HG02798 (cell line): ENCODE results near the gene INVS.
"Not testable (repeated sequence)": the region's sequence is repeated elsewhere in the genome, so short reads cannot be mapped to it uniquely, and the experiment has no call there.

ENCODE experiments used
- ATAC-seq: cut with Tn5 transposase; IDR thresholded peaks from one replicate; pipeline ENCODE4 v1.9.1; 2021; ENCODE audit warnings: mild to moderate bottlenecking; ENCODE audit not compliant: unreplicated experiment, poor library complexity

INVS gene, protein sequence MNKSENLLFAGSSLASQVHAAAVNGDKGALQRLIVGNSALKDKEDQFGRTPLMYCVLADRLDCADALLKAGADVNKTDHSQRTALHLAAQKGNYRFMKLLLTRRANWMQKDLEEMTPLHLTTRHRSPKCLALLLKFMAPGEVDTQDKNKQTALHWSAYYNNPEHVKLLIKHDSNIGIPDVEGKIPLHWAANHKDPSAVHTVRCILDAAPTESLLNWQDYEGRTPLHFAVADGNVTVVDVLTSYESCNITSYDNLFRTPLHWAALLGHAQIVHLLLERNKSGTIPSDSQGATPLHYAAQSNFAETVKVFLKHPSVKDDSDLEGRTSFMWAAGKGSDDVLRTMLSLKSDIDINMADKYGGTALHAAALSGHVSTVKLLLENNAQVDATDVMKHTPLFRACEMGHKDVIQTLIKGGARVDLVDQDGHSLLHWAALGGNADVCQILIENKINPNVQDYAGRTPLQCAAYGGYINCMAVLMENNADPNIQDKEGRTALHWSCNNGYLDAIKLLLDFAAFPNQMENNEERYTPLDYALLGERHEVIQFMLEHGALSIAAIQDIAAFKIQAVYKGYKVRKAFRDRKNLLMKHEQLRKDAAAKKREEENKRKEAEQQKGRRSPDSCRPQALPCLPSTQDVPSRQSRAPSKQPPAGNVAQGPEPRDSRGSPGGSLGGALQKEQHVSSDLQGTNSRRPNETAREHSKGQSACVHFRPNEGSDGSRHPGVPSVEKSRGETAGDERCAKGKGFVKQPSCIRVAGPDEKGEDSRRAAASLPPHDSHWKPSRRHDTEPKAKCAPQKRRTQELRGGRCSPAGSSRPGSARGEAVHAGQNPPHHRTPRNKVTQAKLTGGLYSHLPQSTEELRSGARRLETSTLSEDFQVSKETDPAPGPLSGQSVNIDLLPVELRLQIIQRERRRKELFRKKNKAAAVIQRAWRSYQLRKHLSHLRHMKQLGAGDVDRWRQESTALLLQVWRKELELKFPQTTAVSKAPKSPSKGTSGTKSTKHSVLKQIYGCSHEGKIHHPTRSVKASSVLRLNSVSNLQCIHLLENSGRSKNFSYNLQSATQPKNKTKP

DNA sequence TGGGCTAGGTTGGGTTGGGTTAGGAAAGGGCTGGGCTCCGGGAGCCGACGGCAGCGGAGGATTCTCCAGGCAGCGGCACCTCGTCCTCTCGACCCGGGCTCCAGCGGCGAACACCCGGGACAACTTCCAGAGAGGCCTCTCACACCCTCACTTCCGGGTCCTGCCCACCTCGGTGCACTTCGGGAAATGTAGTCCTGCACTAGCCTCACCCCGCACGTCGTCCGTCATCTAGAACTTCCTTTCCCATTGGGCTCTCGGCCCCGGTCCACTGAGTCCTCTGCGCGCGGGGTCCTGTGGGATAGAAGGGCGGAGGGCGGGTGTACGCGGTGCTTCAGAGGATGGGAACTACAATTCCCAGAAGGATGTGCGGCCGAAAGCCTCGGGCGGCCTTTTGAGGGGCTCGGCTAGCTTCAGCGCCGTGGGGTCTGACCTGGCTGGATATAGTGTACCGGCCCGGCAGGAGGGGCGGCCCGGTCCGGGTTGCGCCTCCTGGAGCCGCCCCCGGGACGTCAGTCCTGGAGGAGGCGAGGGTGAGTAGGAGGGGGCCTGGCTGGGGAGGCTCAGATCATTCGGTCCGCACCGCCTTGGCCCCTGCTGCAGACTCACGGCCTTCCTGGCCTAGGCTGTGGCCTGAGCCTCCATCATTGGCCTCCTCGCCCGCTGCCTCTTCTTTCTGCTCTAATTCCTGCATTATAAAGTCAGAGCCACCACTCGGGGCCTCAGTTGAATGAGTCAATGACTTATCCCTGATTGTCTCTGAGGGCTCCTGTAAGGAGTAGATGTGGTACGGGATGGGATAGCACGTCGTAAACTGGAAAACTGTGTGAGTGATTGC, at the start of gene INVS, which contains the start of gene ERP44:
Gene INVS (plus strand): TSS at position 357 of the 835 bp plus-strand sequence. CDS start 5,279 bp downstream, outside the sequence.
Gene ERP44 (minus strand): TSS at position 114 of the 835 bp plus-strand sequence. CDS start 160 bp downstream, outside the sequence.
- peak; percentile 99 for ATAC-seq

DNA sequence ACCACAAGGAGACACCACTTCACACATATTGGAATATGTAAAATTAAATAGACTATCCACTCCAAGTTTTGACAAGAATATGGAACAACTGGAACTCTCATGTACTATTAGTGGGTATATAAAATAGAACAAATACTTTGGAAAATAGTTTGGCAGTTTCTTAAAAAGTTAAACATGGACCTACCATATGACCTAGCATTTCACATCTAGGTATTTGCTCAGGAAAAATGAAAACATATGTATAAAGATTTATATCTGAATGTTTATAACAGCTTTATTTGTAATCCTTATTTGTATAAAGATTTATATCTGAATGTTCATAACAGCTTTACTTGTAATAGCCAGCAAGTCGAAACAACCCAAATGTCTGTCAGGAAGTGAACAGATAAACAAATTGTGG, 49.5 kb upstream of the INVS start:
- ATAC-seq, result no peak

DNA sequence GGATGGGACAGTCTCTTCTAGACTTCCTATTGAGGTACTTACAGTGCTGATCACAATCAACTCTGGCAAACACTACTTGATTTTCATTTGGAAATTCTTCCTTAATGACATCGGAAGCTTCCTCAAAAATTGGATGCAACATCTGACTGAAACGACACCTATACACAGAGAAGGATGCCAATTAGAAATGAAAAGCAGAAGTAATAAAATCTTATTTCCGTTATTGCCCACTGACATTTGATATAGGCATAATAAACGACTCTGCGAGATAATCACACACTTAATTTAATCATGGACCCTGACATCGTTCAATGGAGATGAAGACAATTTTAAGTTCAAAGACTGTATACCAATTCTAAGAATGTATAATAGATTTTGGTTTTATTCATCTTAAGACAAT, 46.7 kb upstream of the INVS start:
- no peak for ATAC-seq

DNA sequence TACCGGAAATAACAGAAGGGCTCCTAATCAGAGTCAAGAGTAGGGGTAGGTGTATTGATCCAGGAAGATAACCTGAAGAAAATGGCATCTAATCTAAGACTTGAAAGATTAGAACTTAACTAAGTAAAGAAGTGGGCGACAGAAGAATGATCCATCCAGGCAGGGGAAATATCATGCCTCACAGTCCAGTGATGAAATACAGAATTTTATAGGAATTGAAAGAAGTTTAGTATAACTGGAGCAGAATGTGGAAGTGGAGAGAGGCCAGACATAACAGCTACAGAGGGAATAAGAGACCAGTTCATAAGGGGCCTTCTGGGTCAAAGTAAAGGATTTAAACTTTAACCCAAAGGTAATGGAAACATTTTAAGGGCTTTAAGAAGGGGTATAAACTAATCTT, 42.5 kb upstream of the INVS start:
- ATAC-seq, result no peak

DNA sequence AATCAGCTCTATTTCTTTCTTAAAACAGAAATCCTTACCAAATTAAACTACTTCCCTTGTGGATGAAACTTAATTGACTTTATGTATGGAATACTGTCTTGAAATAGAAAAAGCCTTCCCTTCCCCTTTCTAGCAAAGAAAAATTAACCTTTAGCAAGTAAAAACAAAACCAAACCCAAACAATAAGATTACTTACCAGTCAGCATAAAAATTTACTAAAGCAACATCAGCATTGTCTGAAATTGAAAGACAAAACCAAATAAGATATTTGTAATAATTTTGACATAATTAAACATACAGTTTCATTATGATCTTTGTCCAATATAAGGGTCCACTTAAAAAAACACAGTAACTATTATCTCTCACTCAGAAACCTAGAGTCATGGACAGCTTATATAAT, 41.4 kb upstream of the INVS start:
- no peak for ATAC-seq

DNA sequence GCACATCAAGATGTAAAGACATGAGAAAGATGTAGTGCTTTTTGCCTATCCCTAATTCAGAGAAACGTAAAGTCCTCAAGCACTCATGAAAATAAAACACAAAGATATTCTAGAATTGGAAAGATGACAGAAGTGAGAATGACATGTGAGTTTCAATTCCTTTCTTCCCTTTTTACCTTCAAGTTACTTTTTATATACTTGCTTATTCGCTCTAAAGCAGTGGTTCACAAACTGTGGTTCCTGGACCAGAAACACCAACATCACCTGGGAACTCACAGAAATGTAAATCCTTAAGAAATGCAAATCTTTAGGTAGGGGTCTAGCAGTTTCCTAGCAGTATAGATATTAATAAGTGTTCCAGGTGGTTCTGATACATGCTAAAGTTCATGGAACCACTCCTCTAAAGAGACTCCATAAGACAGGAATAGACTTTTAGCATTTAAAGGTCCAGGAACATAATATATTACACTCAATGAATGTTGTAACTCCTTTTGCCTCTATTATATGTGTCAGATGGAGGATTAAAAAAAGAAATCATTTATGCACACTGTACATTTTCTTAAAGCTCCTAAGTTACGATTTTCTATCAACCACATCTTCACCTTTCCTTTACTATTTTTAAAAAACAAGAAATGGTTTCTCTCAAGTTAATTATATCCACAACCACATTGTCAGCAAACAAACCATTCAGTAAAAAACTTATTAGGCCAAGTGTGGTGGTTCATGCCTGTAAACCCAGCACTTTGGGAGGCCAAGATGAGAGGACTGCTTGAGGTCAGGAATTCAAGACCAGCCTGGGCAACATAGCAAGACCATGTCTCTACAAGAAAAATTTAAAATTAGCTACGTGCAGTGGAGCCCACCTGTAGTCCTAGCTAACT, 40.1 kb upstream of the INVS start:
- peak; percentile 83 for ATAC-seq

DNA sequence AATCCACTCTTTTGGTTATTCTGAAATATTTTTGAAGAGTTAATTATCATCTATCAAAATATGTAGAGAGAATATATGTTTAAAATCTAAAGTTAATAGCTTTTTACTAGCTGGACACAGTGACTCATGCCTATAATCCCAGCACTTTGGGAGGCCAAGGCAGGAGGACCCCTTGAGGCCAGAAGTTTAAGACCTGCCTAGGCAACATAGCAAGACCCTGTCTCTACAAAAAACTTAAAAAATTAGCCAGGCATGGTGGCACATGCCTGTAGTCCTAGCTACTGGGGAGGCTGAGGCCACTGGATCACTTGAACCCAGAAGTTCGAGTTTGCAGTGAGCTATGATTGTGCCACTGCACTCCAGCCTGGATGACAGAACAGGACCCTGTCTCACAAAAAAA, 36.4 kb upstream of the INVS start:
- ATAC-seq, result not testable (repeated sequence)

DNA sequence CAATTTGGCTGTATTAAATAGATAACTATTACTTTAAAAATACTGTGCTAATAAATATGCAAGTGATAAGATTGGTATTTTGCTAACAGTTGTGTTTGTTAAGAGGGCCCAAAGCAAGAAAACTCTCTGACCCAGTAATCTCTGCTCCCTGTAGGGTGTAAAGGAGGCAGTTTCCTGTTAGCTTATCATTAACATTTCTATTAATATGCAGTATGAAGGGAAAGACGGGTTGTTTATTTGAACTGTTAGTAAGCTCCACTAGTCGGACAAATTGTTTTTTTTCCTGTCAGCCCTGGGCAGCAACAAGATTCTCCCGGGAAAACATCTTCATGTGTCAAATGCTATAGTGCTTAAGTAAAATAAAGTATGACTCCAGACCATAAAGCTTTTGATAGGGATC, 35.9 kb upstream of the INVS start:
- no peak for ATAC-seq

DNA sequence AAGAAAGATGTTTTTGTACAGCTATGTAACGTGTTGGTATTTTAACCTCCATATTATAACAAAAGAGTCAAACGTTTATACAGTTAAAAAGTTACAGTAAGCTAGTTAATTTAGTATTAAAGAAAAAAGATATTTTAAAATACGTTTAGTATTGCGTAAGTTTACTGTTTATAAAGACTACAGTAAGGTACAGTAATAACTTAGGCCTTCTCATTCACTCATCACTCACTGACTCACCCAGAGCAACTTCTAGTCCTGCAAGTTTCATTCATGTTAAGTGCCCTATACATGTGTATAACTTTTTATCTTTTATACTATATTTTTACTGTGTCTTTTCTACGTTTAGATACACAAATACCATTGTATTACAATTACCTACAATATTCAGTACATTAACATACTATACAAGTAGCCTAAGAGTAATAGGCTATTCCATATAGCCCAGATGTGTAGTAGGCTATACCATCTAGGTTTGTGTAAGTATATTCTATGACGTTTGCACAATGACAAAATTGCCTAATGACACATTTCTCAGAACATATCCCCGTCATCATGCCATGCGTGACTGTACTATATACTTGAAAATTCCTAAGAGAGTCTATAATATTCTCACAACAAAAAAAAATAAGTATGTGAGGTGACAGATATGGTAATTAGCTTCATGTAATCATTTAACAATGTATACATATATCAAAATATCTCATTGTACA, 34.0 kb upstream of the INVS start:
- ATAC-seq, result no peak

DNA sequence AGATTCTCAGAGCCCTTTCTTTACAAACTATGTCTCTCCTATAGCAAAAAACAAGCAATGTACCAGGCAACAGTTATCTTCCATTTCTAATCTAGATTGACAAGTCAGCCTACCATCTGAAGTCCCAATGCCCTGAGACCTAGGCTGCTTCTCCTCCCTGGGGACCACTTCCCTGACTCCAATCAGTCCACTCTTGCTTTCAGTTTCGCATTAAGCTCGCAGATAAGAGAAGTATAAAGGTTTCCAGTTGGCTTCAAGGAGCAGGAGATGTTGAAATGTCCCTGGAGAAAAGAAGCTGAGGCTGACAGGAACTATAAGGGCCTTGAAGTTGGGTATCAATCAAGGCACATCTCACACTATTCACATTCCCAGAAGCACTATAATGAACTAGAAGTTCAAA, 32.5 kb upstream of the INVS start:
- ATAC-seq, result peak; percentile 85

DNA sequence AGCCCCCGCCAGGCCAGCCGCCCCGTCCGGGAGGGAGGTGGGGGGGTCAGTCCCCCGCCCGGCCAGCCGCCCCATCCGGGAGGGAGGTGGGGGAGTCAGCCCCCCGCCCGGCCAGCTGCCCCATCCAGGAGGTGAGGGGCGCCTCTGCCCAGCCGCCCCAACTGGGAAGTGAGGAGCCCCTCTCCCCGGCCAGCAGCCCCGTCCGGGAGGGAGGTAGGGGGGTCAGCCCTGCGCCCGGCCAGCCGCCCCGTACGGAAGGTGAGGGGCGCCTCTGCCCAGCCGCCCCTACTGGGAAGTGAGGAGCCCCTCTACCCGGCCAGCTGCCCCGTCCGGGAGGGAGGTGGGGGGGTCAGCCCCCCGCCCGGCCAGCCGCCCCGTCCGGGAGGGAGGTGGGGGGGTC, 31.1 kb upstream of the INVS start:
- ATAC-seq, result not testable (repeated sequence)

DNA sequence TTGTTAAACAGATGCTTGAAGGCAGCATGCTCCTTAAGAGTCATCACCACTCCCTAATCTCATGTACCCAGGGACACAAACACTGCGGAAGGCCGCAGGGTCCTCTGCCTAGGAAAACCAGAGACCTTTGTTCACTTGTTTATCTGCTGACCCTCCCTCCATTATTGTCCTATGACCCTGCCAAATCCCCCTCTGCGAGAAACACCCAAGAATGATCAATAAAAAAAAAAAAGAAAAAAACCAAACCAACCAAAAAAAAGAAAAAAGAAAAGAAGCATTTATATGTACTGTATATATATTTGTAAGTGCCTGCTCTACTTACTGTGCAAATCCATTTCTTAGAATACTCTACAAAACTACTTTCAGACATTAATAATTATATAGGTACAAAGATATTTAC, 30.0 kb upstream of the INVS start:
- ATAC-seq, result not testable (repeated sequence)

DNA sequence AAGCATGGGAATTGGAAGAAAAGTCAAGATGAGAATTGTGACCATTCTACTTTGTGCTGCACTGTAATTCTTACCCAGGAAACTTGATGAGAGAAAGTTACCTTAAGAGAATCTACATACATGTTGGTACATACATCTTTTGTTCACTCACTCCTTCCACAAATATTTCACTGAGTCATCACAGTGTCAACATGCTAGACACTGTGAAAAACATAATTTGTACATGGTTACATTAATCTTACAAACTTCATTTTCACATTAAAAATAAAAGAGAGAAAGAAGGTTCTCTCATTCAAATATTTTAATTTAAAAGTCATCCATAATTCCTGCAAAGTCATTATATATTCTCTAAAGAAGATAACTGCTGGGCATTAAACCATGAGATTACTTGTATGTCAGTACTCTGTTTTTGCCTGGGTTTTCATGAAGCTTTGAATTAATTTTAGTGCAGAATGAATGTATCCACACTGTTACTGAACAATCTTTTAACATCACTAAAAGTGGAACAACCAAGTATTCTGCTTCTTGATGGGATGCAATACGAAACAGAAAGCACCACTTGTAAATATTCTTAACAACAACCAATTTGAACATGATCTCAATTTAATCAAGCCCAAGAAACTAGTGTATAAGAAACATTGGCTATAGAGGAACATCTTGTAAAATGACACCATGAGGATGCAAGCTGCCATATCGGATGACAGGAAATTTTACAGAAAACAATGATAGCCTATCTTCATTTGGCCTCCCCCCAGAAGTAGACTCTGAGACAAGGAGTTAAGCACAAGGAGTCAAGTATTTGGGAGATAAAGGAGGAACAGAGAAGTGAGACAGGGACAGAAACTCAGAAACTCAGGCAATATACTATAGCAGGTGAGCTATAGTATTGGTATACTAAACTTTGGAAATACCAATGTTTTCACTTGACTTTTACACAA, 28.7 kb upstream of the INVS start:
- no peak for ATAC-seq

DNA sequence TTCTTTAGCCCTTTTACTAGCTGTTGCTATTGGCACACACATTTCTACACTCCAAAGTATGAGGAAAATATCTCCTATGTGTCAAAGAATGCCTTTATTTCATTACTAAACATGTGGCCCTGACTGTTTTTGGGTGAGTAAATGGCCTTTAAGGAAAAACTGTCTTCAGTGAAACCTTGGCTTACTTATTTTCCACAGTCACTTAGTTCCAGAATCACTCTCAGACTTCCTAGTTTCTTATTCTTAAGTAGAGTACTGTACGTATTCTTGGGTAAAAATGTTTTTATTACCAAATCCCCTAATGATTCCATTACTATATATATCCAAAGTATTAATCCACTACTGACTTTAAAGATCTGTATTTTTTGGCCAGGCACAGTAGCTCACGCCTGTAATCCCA, 27.8 kb upstream of the INVS start:
- ATAC-seq, result no peak

DNA sequence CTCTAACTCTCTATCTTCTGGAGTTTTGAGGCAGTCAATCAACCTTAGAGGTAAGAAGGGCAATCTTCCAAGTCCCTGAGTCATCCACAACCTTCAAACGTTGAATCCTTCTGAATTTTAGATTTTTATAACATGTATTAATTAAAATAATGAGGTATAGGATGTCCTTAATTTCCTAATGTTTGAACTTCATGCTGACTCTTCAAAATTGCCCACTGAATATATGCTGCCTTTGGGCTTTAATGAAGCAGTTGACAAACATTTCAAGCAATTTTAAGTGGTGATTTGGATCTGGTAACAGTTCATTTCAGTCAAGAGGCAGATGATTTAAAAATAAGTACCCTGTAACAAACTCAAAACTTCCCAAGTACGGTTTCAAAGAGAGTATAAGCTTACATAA, 26.2 kb upstream of the INVS start:
- no peak for ATAC-seq

DNA sequence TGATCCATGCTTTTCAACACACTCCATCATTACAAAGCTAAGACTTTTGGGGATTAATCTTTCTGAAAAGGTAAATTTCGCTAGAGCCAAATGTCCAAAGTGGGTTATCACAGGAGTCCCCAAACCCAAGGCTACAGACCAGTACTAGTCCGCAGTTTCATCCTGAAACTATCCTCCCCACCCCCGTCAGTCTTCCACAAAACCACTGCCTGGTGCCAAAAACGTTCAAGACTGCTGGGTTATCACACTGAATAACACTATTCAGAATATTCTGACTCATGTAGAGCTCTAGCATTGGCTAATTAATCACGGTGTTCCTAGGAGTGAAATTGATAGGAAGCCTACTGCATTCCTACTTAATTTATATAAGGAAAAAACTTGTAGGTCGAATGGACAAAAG, 24.9 kb upstream of the INVS start:
- no peak for ATAC-seq

DNA sequence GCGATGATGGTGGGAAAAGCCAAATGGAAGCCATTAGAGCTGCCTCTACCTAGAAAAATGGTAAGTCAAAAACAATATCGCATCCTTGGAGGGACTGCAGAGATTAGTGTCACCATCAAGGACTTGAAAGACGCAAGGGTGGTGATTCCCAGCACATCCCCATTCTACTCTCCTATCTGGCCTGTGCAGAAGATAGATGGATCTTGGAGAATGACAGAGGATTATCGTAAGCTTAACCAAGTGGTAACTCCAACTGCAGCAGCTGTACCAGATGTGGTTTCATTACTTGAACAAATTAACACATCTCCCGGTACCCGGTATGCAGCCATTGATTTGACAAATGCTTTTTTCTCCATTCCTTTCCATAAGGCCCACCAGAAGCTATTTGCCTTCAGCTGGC, 24.1 kb upstream of the INVS start:
- no peak for ATAC-seq
